PC-3 (cell line): ENCODE results near the gene CRYBG3.

ENCODE experiments used
- CTCF ChIP-seq: fragments of 300-600 bp; sonication (generic); conservative IDR thresholded peaks from 2 replicates; pipeline ENCODE4 v1.5.1; 2017; ENCODE audit warnings: antibody characterized with exemption, low read depth, mild to moderate bottlenecking, low read length
- EZH2phosphoT487 ChIP-seq: fragments of 300-600 bp; sonication (generic); IDR thresholded peaks from 2 replicates; pipeline ENCODE4 v1.6.1; 2018; ENCODE audit warnings: mild to moderate bottlenecking, antibody characterized with exemption, low read length, borderline replicate concordance

GRCh38 chr3:97949743-97950142, 127.9 kb downstream of the CRYBG3 start:
- no peak for TF ChIP-seq CTCF
- no peak for TF ChIP-seq EZH2phosphoT487
